OCI-LY7 (cell line): Measurements from ENCODE around the gene ZNF763.
"Not testable (repeated sequence)": the region's sequence is repeated elsewhere in the genome, so short reads cannot be mapped to it uniquely, and the experiment has no call there.

ENCODE experiments used
- EZH2phosphoT487 ChIP-seq: fragments of 200-600 bp; sonication (generic); IDR thresholded peaks from 2 replicates; pipeline ENCODE4 v1.6.1; 2018; ENCODE audit warnings: low read depth, borderline replicate concordance, mild to moderate bottlenecking, mixed run types, antibody characterized with exemption, low read length, moderate library complexity, mixed read lengths
- TF ChIP-seq, protein P1 (sequence below): fragments of 200-600 bp; sonication (generic); conservative IDR thresholded peaks from 2 replicates; pipeline ENCODE4 v1.5.1; 2014; ENCODE audit warnings: mild to moderate bottlenecking, antibody characterized with exemption, low read length, moderate library complexity, mixed read lengths

DNA sequence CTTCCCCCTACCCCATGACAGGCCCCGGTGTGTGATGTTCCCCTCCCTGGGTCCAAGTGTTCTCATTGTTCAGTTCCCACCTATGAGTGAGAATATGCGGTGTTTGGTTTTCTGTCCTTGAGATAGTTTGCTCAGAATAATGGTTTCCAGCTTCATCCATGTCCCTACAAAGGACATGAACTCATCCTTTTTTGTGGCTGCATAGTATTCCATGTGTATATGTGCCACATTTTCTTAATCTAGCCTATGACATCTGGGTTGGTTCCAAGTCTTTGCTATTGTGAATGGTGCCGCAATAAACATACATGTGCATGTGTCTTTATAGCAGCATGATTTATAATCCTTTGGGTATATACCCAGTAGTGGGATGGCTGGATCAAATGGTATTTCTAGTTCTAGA is 26.5 kb upstream of the ZNF763 start:
- TF ChIP-seq, protein P1, sequence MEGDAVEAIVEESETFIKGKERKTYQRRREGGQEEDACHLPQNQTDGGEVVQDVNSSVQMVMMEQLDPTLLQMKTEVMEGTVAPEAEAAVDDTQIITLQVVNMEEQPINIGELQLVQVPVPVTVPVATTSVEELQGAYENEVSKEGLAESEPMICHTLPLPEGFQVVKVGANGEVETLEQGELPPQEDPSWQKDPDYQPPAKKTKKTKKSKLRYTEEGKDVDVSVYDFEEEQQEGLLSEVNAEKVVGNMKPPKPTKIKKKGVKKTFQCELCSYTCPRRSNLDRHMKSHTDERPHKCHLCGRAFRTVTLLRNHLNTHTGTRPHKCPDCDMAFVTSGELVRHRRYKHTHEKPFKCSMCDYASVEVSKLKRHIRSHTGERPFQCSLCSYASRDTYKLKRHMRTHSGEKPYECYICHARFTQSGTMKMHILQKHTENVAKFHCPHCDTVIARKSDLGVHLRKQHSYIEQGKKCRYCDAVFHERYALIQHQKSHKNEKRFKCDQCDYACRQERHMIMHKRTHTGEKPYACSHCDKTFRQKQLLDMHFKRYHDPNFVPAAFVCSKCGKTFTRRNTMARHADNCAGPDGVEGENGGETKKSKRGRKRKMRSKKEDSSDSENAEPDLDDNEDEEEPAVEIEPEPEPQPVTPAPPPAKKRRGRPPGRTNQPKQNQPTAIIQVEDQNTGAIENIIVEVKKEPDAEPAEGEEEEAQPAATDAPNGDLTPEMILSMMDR: not testable (repeated sequence)
- not testable (repeated sequence) for TF ChIP-seq EZH2phosphoT487
